Pancreas (tissue), 10 donors: ENCODE data around the gene VGLL4. TPM values are rescaled to one million over a fixed set of nuclear protein-coding genes. Genes with fewer than 3 reads are reported as not detected.

Experiments used
- ATAC-seq, 4 donors: fragments of 200-7000 bp; cut with Tn5 transposase; one replicate each; pipeline versions ENCODE4 v1.8.0 to v1.9.1; 2020; ENCODE audit warnings: mild to moderate bottlenecking in 4 of 4, moderate library complexity in 4 of 4
- DNase-seq, 6 donors: peaks; one replicate each; pipeline ENCODE4 v3.0.0-alpha.2; 2020
- FAIRE-seq: peaks from 2 replicates; lab custom pipeline; 2012; peaks lifted over from hg19 to GRCh38; lab: Jason Lieb, UNC
- H3K27ac ChIP-seq, 4 donors: fragments of 200-600 bp; sonication (generic); 1 replicate in 3 of 4; 2 replicates in 1 of 4; pipeline versions ENCODE4 v1.5.0 to v1.8.0; 2020
- H3K27me3 ChIP-seq, 4 donors: fragments of 200-600 bp; one replicate each; pipeline ENCODE4 v1.8.0; 2021
- H3K36me3 ChIP-seq, 3 donors: fragments of 200-600 bp; sonication (generic) in 1 of 3; one replicate each; pipeline versions ENCODE4 v1.5.0 to v1.8.0; 2020 to 2021
- H3K4me1 ChIP-seq, 3 donors: fragments of 200-600 bp; one replicate each; pipeline ENCODE4 v1.8.0; 2021
- H3K4me3 ChIP-seq, 4 donors: fragments of 200-600 bp; sonication (generic) in 2 of 4; one replicate each; pipeline versions ENCODE4 v1.5.0 to v1.8.0; 2020 to 2021
- H3K9me3 ChIP-seq, 4 donors: fragments of 200-600 bp; one replicate each; pipeline ENCODE4 v1.8.0; 2021
- WGBS, 2 donors: extraction: QIAGEN DNeasy Blood & Tissue Kit; methylation state at CpG; one replicate each; pipeline ENCODE4 v1.1.7; 2013; 5-methylcytosine and 5-hydroxymethylcytosine counted together
- intact Hi-C, 3 donors: fragments of 100-400 bp; cut with DNase I; formaldehyde crosslinking; loops; one replicate each; pipeline versions ENCODE4 v1.11.1 to v1.14.2; 2022
- polyA plus RNA-seq, 2 donors: library from polyadenylated mRNA; stranded (reverse); fragments of 200-250 nt; gene quantifications; one replicate each; pipeline ENCODE4 v1.2.3, GENCODE V29; 2013
- total RNA-seq, 6 donors: library from RNA; stranded (reverse); fragmentation: NEBNext Ultra II Directional in 4 of 6; extraction: Animal tissue kit (Norgen Biotek cat#: 25700) in 4 of 6; gene quantifications; one replicate each; pipeline versions ENCODE4 v1.2.1 to v1.2.4, GENCODE V29; 2021 to 2023
- TF ChIP-seq, protein P1 (sequence below), 4 donors: fragments of 200-600 bp; sonication (generic) in 3 of 4; IDR thresholded peaks; one replicate each; pipeline versions ENCODE4 v1.5.0 to v1.8.0; 2021; ENCODE audit warnings: antibody characterized with exemption in 4 of 4
- donor health status: healthy with polysubstance abuse.
- donor health status: DM: no; HTN: no; CAD: no; lungs with moderate emphysema.
- donor health status: DM: no; HTN: no; CAD: no.
- donor health status: control.
- donor health status: control.
- donor health status: Bipolar disorder and iron deficiency.
- donor health status: DM: yes; HTN: yes; CAD: no.
- donor health status: DM: no; HTN: no; CAD: no.
- donor health status: DM: no; HTN: no; CAD: no.
- donor health status: DM: yes; HTN: yes; CAD: no.

The VGLL4 gene
- total and polyA plus RNA-seq, 8 donors, result 17.3 to 47.8 (median 22.0) TPM

DNA sequence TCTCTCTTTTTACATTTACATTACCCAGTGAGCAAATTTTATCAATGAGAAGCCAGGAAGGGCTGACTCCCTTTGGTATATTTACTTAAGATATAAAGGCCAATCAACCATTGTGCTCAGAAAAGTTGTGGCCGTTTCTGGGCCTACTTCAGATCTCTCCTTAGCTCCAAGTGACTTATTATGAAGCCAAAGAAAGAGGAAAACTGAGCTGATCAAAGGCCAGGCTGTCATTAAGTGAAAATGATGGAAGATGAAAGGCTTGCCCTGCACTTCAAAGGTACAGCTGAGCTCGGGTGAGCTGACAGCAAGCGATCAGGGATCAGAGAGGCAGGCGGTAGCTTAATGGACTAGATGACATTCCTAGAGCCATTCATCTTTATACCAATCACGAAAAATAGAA, 24.8 kb downstream of the VGLL4 start:
- H3K4me3 ChIP-seq, result no peak overlapping the region
- H3K27ac ChIP-seq, result peak overlapping the region in 2 of 4 donors; percentile 53 to 71
- no peaks in the 10 kb centered on the region for H3K27me3 ChIP-seq
- H3K9me3 ChIP-seq, result no peaks in the 10 kb centered on the region
- 24 to 33% methylated on average over 5 of the region's 5 CpGs for WGBS, 2 donors
- H3K4me1 ChIP-seq, result peaks cover 20 to 49% (median 39%) of the 10 kb centered on the region in 3 donors
- no peaks in the 10 kb centered on the region for H3K36me3 ChIP-seq
- ATAC-seq (peak; percentile 74 to 86 (median 82)), DNase-seq (no peak), FAIRE-seq (no peak)
- intact Hi-C loops, result no loop called here
- TF ChIP-seq, protein P1, sequence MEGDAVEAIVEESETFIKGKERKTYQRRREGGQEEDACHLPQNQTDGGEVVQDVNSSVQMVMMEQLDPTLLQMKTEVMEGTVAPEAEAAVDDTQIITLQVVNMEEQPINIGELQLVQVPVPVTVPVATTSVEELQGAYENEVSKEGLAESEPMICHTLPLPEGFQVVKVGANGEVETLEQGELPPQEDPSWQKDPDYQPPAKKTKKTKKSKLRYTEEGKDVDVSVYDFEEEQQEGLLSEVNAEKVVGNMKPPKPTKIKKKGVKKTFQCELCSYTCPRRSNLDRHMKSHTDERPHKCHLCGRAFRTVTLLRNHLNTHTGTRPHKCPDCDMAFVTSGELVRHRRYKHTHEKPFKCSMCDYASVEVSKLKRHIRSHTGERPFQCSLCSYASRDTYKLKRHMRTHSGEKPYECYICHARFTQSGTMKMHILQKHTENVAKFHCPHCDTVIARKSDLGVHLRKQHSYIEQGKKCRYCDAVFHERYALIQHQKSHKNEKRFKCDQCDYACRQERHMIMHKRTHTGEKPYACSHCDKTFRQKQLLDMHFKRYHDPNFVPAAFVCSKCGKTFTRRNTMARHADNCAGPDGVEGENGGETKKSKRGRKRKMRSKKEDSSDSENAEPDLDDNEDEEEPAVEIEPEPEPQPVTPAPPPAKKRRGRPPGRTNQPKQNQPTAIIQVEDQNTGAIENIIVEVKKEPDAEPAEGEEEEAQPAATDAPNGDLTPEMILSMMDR (IDR thresholded peaks at IDR 0.05), result no peak

DNA sequence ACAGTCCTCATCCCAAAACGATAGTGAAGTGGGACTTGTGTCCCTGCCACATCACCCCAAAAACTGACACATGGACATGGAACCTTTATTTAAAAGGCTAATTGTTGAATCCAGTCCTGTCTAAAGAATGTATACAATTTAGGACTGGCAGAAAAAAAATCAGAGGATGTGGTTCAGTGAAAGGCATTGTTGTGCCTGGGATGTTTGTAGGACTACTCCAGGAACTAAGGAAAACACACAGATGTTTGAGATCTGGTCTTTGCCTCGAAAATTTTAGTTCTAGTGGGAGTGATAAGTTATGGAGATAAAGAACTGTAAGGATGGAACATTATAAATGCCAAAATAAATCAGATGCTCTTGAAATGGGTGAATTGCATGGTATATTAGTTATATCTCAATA, 27.2 kb downstream of the VGLL4 start:
- intact Hi-C loops, result no loop called here
- no peaks in the 10 kb centered on the region for H3K9me3 ChIP-seq
- H3K27me3 ChIP-seq, result no peaks in the 10 kb centered on the region
- peaks cover 20 to 54% (median 33%) of the 10 kb centered on the region in 3 donors for H3K4me1 ChIP-seq
- FAIRE-seq (no peak), DNase-seq (no peak), ATAC-seq (no peak)
- H3K27ac ChIP-seq, result no peak overlapping the region
- TF ChIP-seq, protein P1 (IDR thresholded peaks at IDR 0.05), result no peak
- 43 to 44% methylated on average over 2 of the region's 2 CpGs for WGBS, 2 donors
- no peak overlapping the region for H3K4me3 ChIP-seq
- no peaks in the 10 kb centered on the region for H3K36me3 ChIP-seq

DNA sequence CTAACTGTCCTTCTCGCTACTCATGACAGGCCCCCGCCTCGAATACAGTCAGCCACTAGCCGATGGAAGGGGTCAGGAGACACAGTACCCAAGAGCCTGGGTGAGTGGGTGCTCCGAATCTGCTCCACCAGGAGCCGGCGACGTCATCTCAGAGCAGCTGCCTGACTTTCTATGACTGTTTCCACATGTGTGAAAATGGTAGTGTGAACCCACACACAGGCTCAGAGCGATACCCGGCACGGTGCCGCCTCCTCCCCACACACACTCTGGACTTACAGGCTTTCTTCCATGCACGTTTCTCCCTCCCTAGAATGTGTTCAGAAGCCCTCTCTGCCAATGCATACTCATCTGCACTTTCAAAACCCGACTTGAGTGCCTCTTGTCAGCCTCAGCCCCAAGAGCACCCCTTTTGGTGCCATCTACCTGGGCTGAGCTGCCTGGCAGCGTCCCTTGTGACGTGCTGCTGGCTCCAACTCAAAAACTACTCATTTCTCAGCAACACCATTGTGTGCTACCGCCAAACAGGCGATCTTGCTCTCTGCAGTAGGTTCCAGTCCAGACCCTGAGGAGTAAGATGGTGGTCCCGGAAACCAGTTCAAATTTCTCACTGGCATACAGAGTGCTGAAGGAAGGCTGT, 29.7 kb downstream of the VGLL4 start:
- peaks cover 6 to 42% (median 28%) of the 10 kb centered on the region in 3 donors for H3K4me1 ChIP-seq
- no peak for ATAC-seq
- H3K9me3 ChIP-seq, result no peaks in the 10 kb centered on the region
- no peak overlapping the region for H3K4me3 ChIP-seq
- intact Hi-C loops, result no loop called here
- no peak for FAIRE-seq
- TF ChIP-seq, protein P1 (IDR thresholded peaks at IDR 0.05), result no peak
- H3K36me3 ChIP-seq, result no peaks in the 10 kb centered on the region
- H3K27me3 ChIP-seq, result no peaks in the 10 kb centered on the region
- no peak overlapping the region for H3K27ac ChIP-seq
- DNase-seq, result no peak
- WGBS, 2 donors, result 89 to 91% methylated on average over 19 of the region's 19 CpGs

DNA sequence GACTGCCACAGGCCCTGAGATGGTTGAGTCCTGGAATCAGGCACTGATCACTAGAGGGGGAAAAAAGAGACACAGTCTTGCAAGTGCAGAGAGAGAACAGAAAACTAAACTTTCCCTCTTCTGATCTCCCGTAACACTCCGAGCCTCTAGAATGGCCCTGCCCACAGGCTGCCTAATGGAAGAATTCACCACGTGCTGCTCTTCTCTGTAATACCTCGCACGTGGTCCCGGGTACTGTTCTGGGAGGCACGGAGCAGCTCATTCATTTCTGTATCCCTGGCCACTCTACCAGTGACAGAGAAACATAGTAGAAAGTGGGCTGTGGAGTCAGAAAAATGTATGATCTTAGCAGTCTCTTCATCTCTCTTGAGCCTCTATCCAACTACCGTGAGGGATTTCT, 30.4 kb downstream of the VGLL4 start:
- Histone ChIP-seq H3K27me3 (no peaks in the 10 kb centered on the region), H3K36me3 (no peaks in the 10 kb centered on the region), H3K4me1 (peaks cover 6 to 41% (median 28%) of the 10 kb centered on the region in 3 donors), H3K27ac (no peak overlapping the region), H3K4me3 (no peak overlapping the region), H3K9me3 (no peaks in the 10 kb centered on the region)
- WGBS, 2 donors, result 91 to 93% methylated on average over 8 of the region's 8 CpGs
- DNase-seq (no peak), FAIRE-seq (no peak), ATAC-seq (no peak)
- intact Hi-C loops, result no loop called here
- TF ChIP-seq, protein P1 (IDR thresholded peaks at IDR 0.05), result no peak

DNA sequence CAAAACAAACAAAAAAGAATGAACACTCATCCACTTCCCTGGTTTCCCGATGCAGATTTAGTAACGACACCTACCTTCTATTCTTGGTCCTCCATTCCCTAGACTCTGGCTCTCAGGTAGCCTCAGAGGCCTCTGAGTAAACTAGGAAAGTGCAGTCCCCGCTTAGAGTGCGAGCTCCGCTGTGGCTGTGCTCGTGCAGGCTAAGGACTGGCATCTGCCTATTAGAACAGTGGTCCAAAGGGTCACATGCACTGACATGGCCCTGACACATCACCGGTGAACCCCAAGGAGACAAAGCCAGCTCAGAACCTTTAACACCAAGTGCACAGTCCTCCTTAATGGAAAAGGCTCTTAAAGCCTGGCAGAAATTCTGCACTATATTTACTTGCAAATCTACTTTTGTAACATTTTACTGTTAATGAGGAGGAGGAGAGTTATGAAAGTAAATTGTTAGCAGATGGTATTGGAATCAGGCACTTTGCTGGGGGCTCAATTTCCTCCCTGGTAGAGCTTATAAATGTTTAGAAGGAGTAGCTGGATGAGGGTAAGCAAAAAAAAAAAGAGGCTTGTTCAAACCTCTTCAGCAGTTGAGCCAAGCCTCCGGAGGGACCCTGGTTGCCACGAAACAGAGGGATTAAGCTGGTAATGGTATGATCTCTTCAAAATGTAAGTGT, 31.1 kb downstream of the VGLL4 start:
- H3K4me1 ChIP-seq, result peaks cover 12 to 43% (median 28%) of the 10 kb centered on the region in 3 donors
- no peaks in the 10 kb centered on the region for H3K36me3 ChIP-seq
- H3K9me3 ChIP-seq, result no peaks in the 10 kb centered on the region
- ATAC-seq (no peak), FAIRE-seq (no peak), DNase-seq (no peak)
- intact Hi-C loops, result no loop called here
- no peak overlapping the region for H3K27ac ChIP-seq
- no peak overlapping the region for H3K4me3 ChIP-seq
- WGBS, 2 donors, result 83 to 86% methylated on average over 9 of the region's 9 CpGs
- no peaks in the 10 kb centered on the region for H3K27me3 ChIP-seq
- TF ChIP-seq, protein P1 (IDR thresholded peaks at IDR 0.05), result no peak
